Measurements from ENCODE around the gene FIP1L1.

DNA sequence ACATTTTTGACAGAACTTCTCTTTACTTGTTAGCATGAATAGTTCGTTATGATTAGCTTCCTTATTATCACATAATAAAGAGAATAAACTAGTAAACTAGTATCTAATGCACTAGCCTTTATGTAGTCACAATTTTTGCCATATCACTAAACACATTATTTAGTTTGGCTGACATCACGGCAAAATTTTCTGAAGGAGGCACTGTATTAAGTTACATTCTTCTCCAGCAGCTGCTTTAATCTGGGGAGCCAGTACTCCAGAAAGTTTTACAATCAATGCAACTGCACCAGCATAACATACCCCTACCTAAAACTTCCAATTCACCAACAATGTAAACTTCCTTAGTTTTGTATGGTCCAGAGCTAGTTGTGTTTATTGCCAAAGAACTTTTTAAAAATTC lies 87.8 kb downstream of the FIP1L1 start:
- TF ChIP-seq ZNF354B (CRISPR knock-in tag; IDR thresholded peaks at IDR 0.05) (no peak), KAT7 (CRISPR knock-in tag; IDR thresholded peaks at IDR 0.05; ENCODE audit: borderline replicate concordance) (no peak), ZFP41 (CRISPR knock-in tag; IDR thresholded peaks at IDR 0.05; ENCODE audit: borderline replicate concordance) (no peak), NR2C2 (CRISPR knock-in tag; IDR thresholded peaks at IDR 0.05; ENCODE audit: borderline replicate concordance) (no peak)
